ENCODE measurements around the gene ZNF433. TPM values are rescaled to one million over a fixed set of nuclear protein-coding genes. Genes with fewer than 3 reads are reported as not detected.

Gene ZNF433
- total RNA-seq, 1 experiment from 2014 or later, result 3.1 TPM

- Histone ChIP-seq H3K27me3 (ENCODE audit: insufficient read depth, low read depth) (no peaks in the 10 kb centered on the region), H3K36me3 (ENCODE audit: low read depth) (no peaks in the 10 kb centered on the region), H3K79me2 (ENCODE audit: low read depth) (no peaks in the 10 kb centered on the region), H3K4me3 (no peak overlapping the region), H3F3A (ENCODE audit: insufficient read depth, low read depth) (no peaks in the 10 kb centered on the region), H2AFZ (no peak overlapping the region), H3K9me2 (ENCODE audit: insufficient read depth) (no peaks in the 10 kb centered on the region), H3K4me2 (no peak overlapping the region), H4K20me1 (ENCODE audit: insufficient read depth) (no peaks in the 10 kb centered on the region), H3K4me1 (replicated peaks; ENCODE audit: insufficient read depth) (no peaks in the 10 kb centered on the region), H3K27ac (no peak overlapping the region), H3K9me3 (ENCODE audit: insufficient read depth, low read depth) (peaks cover 27% of the 10 kb centered on the region)
- DNase-seq, result no peak
- POLR2A ChIA-PET (ENCODE audit: unreplicated experiment), result no interaction called here
- no TSS peak for BruUV-seq (replicated peaks)
- CTCF ChIA-PET, result no interaction called here
- no peak for TF ChIP-seq CTCF (conservative IDR thresholded peaks at IDR 0.05)
- no peak for TF ChIP-seq EZH2 (IDR thresholded peaks at IDR 0.05; ENCODE audit: low read depth)
- intact Hi-C loops (cut with micrococcal nuclease; ENCODE audit: unreplicated experiment), result no loop called here
Observed at GRCh38 chr19:12043752-12044422, 8.4 kb upstream of the ZNF433 start.

DNA sequence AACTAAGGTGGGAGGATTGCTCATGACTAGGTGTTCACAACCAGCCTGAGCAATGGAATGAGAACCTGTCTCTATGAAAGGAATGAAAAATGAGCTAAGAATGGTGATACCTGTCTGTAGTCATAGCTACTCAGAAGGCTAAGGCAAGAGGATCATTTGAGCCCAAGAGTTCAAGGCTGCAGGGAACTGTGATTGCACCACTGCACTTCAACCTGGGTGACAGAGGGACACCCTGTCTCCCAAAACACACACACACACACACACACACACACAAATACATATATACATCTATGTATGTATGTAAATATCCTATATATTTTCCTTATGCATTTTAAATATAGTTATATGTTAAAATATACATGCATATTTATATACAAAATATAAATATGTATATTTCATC lies 7.4 kb upstream of the ZNF433 start:
- no peaks in the 10 kb centered on the region for H3K4me1 ChIP-seq (replicated peaks; ENCODE audit: insufficient read depth)
- H4K20me1 ChIP-seq (ENCODE audit: insufficient read depth), result no peaks in the 10 kb centered on the region
- ChIA-PET CTCF (no interaction called here), POLR2A (ENCODE audit: unreplicated experiment) (interaction anchor here (0.6 kb wide), 1 partner anchor 78 kb away, joined by 21 read pairs; no protein-coding TSS in a partner anchor)
- H3K4me2 ChIP-seq, result no peak overlapping the region
- BruUV-seq (replicated peaks), result no TSS peak
- H3K27me3 ChIP-seq (ENCODE audit: insufficient read depth, low read depth), result no peaks in the 10 kb centered on the region
- H3K27ac ChIP-seq, result no peak overlapping the region
- intact Hi-C loops (cut with micrococcal nuclease; ENCODE audit: unreplicated experiment), result no loop called here
- DNase-seq, result no peak
- no peak overlapping the region for H2AFZ ChIP-seq
- no peak overlapping the region for H3K4me3 ChIP-seq
- H3K9me2 ChIP-seq (ENCODE audit: insufficient read depth), result no peaks in the 10 kb centered on the region
- no peaks in the 10 kb centered on the region for H3F3A ChIP-seq (ENCODE audit: insufficient read depth, low read depth)
- no peaks in the 10 kb centered on the region for H3K79me2 ChIP-seq (ENCODE audit: low read depth)
- H3K9me3 ChIP-seq (ENCODE audit: insufficient read depth, low read depth), result peaks cover 27% of the 10 kb centered on the region
- no peaks in the 10 kb centered on the region for H3K36me3 ChIP-seq (ENCODE audit: low read depth)
- no peak for TF ChIP-seq CTCF (conservative IDR thresholded peaks at IDR 0.05)
- TF ChIP-seq EZH2 (IDR thresholded peaks at IDR 0.05; ENCODE audit: low read depth), result no peak

DNA sequence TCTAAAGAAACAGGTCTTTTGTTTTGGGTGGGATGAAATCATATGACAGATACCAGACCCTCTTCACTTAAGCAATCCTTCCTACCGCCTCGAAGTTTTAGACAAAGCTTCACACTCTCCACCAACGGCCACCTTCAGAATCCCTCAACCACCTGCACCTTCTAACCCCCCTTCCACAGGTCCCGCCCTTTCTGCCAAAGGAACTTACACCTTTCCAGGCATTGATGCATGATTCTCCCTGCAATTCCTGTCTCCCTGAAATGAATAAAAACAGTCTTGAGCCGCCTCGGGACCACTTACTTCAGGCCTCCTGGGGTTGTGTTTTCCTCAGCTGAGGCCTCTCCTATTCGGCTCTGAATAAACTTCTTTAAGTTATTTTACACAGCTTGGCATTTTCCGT lies 859 bp downstream of the ZNF433 start:
- intact Hi-C loops (cut with micrococcal nuclease; ENCODE audit: unreplicated experiment), result loop anchor here (1.0 kb wide), 1 partner anchor 30 kb away; the partner anchor contains the start of gene ZNF844
- ChIA-PET CTCF (no interaction called here), POLR2A (ENCODE audit: unreplicated experiment) (interaction anchor here (0.7 kb wide), 1 partner anchor 51 kb away, joined by 3 read pairs; no protein-coding TSS in a partner anchor)

More for the DNA sequence above, 859 bp downstream of the ZNF433 start:
- Histone ChIP-seq H2AFZ (no peak overlapping the region), H3K27me3 (ENCODE audit: insufficient read depth, low read depth) (no peaks in the 10 kb centered on the region), H3K4me3 (no peak overlapping the region; the same call in 1 of the 2 replicates), H3K4me1 (replicated peaks; ENCODE audit: insufficient read depth) (no peaks in the 10 kb centered on the region), H4K20me1 (ENCODE audit: insufficient read depth) (no peaks in the 10 kb centered on the region), H3K36me3 (ENCODE audit: low read depth) (no peaks in the 10 kb centered on the region), H3K27ac (no peak overlapping the region), H3K9me3 (ENCODE audit: insufficient read depth, low read depth) (peaks cover 3% of the 10 kb centered on the region; the same call in 1 of the 2 replicates), H3K4me2 (peak overlapping the region; percentile 78), H3K9me2 (ENCODE audit: insufficient read depth) (no peaks in the 10 kb centered on the region), H3F3A (ENCODE audit: insufficient read depth, low read depth) (no peaks in the 10 kb centered on the region), H3K79me2 (ENCODE audit: low read depth) (no peaks in the 10 kb centered on the region)
- TF ChIP-seq CTCF (conservative IDR thresholded peaks at IDR 0.05) (no peak), EZH2 (IDR thresholded peaks at IDR 0.05; ENCODE audit: low read depth) (no peak)
- BruUV-seq (replicated peaks), result TSS peak; percentile 35
- no peak for DNase-seq

Data from PC-9 (cell line).